Gastroesophageal sphincter (tissue), 4 donors: ENCODE results near the gene MFF. TPM values are rescaled to one million over a fixed set of nuclear protein-coding genes. Genes with fewer than 3 reads are reported as not detected.

Source experiments
- ATAC-seq: fragments of 150-250 bp; one replicate; pipeline ENCODE4 v1.9.1; 2016; ENCODE audit warnings: mild to moderate bottlenecking, moderate library complexity
- H3K27ac ChIP-seq, 4 donors: fragments of 200-600 bp; sonication (generic) in 3 of 4; 1 replicate in 3 of 4; 2 replicates in 1 of 4; pipeline ENCODE4 v1.5.1; 2016 to 2019
- H3K27me3 ChIP-seq: fragments of 200-600 bp; sonication (generic); one replicate; pipeline ENCODE4 v1.5.1; 2019
- H3K36me3 ChIP-seq, 2 donors: fragments of 200-600 bp; sonication (generic); one replicate each; pipeline ENCODE4 v1.5.1; 2019; ENCODE audit warnings: control low read depth in 1 of 2
- H3K4me1 ChIP-seq, 3 donors: fragments of 200-600 bp; sonication (generic); 1 replicate in 2 of 3; 2 replicates in 1 of 3; pipeline ENCODE4 v1.5.1; 2016 to 2019; ENCODE audit warnings: control low read depth in 2 of 3
- H3K4me3 ChIP-seq, 2 donors: fragments of 200-600 bp; sonication (generic); one replicate each; pipeline ENCODE4 v1.5.1; 2019; ENCODE audit warnings: mild to moderate bottlenecking in 1 of 2, moderate library complexity in 1 of 2
- H3K9me3 ChIP-seq, 3 donors: fragments of 200-600 bp; sonication (generic); one replicate each; pipeline ENCODE4 v1.5.1; 2017 to 2019; ENCODE audit warnings: control low read depth in 2 of 3
- CTCF ChIP-seq, 4 experiments: fragments of 200-600 bp in 2 of 4; fragments of 450-650 bp in 2 of 4; sonication (generic) in 1 of 4; IDR thresholded peaks; one replicate each; pipeline ENCODE4 v1.5.1; 2017 to 2019; ENCODE audit warnings: antibody characterized with exemption in 4 of 4, mild to moderate bottlenecking in 2 of 4, moderate library complexity in 2 of 4
- EP300 ChIP-seq: sonication (generic); formaldehyde crosslinking; IDR thresholded peaks from one replicate; pipeline ENCODE4 v1.6.1; 2017; ENCODE audit warnings: antibody characterized with exemption, mild to moderate bottlenecking
- POLR2A ChIP-seq, 2 donors: fragments of 450-650 bp; IDR thresholded peaks; one replicate each; pipeline ENCODE4 v1.6.1; 2017; ENCODE audit warnings: antibody characterized with exemption in 2 of 2, mild to moderate bottlenecking in 2 of 2, moderate library complexity in 1 of 2
- POLR2AphosphoS5 ChIP-seq: sonication (generic); formaldehyde crosslinking; IDR thresholded peaks from one replicate; pipeline ENCODE4 v1.6.1; 2017; ENCODE audit warnings: antibody characterized with exemption
- WGBS, 2 donors: methylation state at CpG; one replicate each; pipeline ENCODE4 v1.1.5; 2018; ENCODE audit warnings: low coverage in 1 of 2; 5-methylcytosine and 5-hydroxymethylcytosine counted together
- total RNA-seq, 4 donors: library from RNA; depleted of rRNA; stranded (reverse); fragments of >200 nt; gene quantifications; one replicate each; pipeline ENCODE4 v1.1.0, GENCODE V29; 2016

The MFF gene
- total RNA-seq, 4 donors from 2014 or later, result 106 to 140 (median 118) TPM

GRCh38 chr2:227389231-227389630 is 64.2 kb downstream of the MFF start:
- H3K27ac ChIP-seq, result no peak overlapping the region
- no peak for TF ChIP-seq POLR2A (IDR thresholded peaks at IDR 0.05)
- no peak for TF ChIP-seq EP300
- TF ChIP-seq POLR2AphosphoS5, result no peak
- TF ChIP-seq CTCF (IDR thresholded peaks at IDR 0.05), result no peak
- no peak for ATAC-seq
- peaks cover 0 to 9% (median 0%) of the 10 kb centered on the region in 3 donors for H3K9me3 ChIP-seq
- H3K27me3 ChIP-seq, result peaks cover 2% of the 10 kb centered on the region
- H3K36me3 ChIP-seq, result no peaks in the 10 kb centered on the region
- WGBS, 2 donors, result 61 to 78% methylated on average over 3 of the region's 3 CpGs
- no peaks in the 10 kb centered on the region for H3K4me1 ChIP-seq
- H3K4me3 ChIP-seq, result no peak overlapping the region

GRCh38 chr2:227389661-227390060 is 64.6 kb downstream of the MFF start:
- TF ChIP-seq CTCF (IDR thresholded peaks at IDR 0.05), result no peak
- no peak for TF ChIP-seq EP300
- no peak overlapping the region for H3K27ac ChIP-seq
- no peak overlapping the region for H3K4me3 ChIP-seq
- WGBS, 2 donors, result 83 to 88% methylated on average over 1 to 3 of the region's 7 CpGs
- H3K9me3 ChIP-seq, result peaks cover 0 to 9% (median 0%) of the 10 kb centered on the region in 3 donors
- H3K36me3 ChIP-seq, result no peaks in the 10 kb centered on the region
- ATAC-seq, result no peak
- H3K27me3 ChIP-seq, result no peaks in the 10 kb centered on the region
- H3K4me1 ChIP-seq, result no peaks in the 10 kb centered on the region

GRCh38 chr2:227390468-227391256 is 65.6 kb downstream of the MFF start:
- WGBS, 2 donors, result 87 to 92% methylated on average over 5 to 15 of the region's 17 CpGs

GRCh38 chr2:227394401-227394800 is 69.3 kb downstream of the MFF start:
- 0 to 57% methylated on average over 1 to 2 of the region's 2 CpGs for WGBS, 2 donors
- H3K27ac ChIP-seq, result no peak overlapping the region
- H3K27me3 ChIP-seq, result no peaks in the 10 kb centered on the region
- H3K4me1 ChIP-seq, result no peaks in the 10 kb centered on the region
- TF ChIP-seq CTCF (IDR thresholded peaks at IDR 0.05) (no peak), EP300 (no peak), POLR2A (IDR thresholded peaks at IDR 0.05) (no peak), POLR2AphosphoS5 (no peak)
- H3K9me3 ChIP-seq, result no peaks in the 10 kb centered on the region
- no peak overlapping the region for H3K4me3 ChIP-seq
- ATAC-seq, result no peak
- no peaks in the 10 kb centered on the region for H3K36me3 ChIP-seq

More at GRCh38 chr2:227390468-227391256, 65.6 kb downstream of the MFF start:
- no peaks in the 10 kb centered on the region for H3K27me3 ChIP-seq
- H3K36me3 ChIP-seq, result no peaks in the 10 kb centered on the region
- H3K9me3 ChIP-seq, result peaks cover 0 to 9% (median 0%) of the 10 kb centered on the region in 3 donors
- H3K27ac ChIP-seq, result no peak overlapping the region
- TF ChIP-seq POLR2AphosphoS5 (no peak), POLR2A (IDR thresholded peaks at IDR 0.05) (no peak), EP300 (no peak)
- ATAC-seq, result no peak
- no peaks in the 10 kb centered on the region for H3K4me1 ChIP-seq
- H3K4me3 ChIP-seq, result no peak overlapping the region

- Histone ChIP-seq H3K9me3 (no peaks in the 10 kb centered on the region), H3K36me3 (no peaks in the 10 kb centered on the region), H3K4me3 (no peak overlapping the region), H3K27ac (no peak overlapping the region), H3K27me3 (no peaks in the 10 kb centered on the region), H3K4me1 (no peaks in the 10 kb centered on the region)
- ATAC-seq, result no peak
- 50 to 55% methylated on average over 1 of the region's 1 CpG for WGBS, 2 donors
- TF ChIP-seq POLR2A (IDR thresholded peaks at IDR 0.05), result no peak
- TF ChIP-seq EP300, result no peak
- no peak for TF ChIP-seq POLR2AphosphoS5
- TF ChIP-seq CTCF (IDR thresholded peaks at IDR 0.05), result no peak
These were observed 70.5 kb downstream of the MFF start for GRCh38 chr2:227395556-227395955.
